ENCODE data around the gene ADGRG1. TPM values are rescaled to one million over a fixed set of nuclear protein-coding genes. Genes with fewer than 3 reads are reported as not detected.
"Not testable (repeated sequence)": the region's sequence is repeated elsewhere in the genome, so short reads cannot be mapped to it uniquely, and the experiment has no call there.

The ADGRG1 gene
- total RNA-seq (2014; rRNA removed; shearing (Covaris generic)) = 26.9 and 32.6 TPM in 2 replicates

DNA sequence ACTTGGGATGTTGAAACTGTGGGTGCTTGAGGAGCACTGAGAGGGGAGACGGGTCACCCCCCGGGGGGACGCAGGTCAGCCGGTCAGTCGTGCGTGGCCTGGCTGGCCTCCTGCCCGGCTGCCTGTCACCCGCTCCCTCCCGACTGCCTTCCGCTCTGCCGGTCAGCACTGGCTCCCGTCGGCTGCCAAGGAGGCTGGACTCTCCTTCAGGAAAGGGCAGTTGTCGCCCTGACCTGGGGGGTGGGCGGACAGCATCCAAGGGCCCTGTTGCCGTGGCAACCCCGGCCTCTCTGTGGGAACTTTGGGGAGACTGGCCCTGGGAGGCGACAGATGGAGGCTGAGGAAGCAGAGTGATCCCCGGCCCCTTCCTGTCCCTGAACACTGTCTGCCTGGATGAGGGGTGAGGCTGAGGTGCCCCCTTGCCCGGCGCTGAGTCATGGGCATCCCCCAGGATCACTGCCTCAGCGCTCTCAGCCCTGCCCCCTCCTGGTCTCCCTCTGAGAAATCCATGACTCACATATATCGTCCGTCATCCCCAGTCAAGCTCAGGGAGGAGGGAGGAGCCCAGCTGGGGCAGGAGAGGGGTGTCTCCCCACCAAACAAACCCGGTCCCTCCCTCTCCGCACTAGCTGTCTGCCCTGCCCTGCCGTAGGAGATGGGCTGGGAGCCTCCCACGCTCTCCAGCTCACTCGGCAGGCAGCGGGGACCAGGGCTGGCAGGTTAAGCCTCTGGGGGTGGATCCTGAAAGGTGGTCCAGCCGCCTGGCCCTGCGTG lies at the start of gene ADGRG1:
ADGRG1 (plus strand) TSS at position 623 of the 774 bp plus-strand sequence. CDS start 21,658 bp downstream, outside the sequence.
- peak; percentile 99 for DNase-seq (ENCODE audit: low spot score)

DNA sequence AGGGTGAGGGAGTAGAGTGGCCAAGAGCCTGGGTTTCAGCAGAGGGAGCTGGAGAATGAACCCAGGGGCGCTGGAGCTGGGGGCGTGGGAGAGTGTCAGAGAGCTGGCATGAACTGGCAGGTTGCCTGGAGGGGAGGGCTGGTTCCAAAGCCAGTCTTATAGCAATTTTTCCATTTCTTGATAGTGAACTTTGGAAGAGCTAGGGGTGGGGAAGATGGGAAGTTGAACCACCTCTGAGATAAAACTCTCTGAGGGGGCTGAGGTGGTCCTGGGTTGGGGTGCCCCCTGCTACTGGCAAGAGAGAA lies 49.1 kb upstream of the ADGRG1 start:
- no peak for DNase-seq (ENCODE audit: low spot score)

DNA sequence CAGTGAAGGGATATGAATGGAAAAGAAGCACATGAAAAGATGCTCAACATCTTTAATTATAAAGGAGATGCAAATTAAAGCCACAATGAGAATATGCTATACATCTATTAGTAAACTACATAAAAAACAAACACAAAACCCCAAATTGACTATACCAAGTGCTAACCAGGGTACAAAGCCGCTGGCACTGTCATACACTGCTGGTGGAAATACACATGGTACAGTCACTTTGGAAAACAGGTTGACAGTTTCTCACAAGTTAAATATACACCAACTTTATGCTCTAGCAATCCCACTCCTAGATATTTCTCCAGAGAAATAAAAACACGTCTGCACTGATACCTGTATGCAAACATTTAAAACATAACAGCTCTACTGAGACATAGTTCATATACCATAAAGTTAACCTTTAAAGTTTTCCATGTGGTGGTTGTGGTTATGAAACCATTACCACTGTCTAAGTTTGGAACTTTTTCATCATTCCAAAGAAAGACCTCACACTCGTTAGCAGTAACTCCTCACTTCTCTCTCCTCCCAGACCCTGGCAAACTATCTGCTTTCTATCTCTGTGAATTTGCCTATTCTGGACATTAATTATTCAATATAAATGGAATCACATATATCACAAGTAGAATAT lies 43.3 kb upstream of the ADGRG1 start:
- DNase-seq (ENCODE audit: low spot score) = no peak

DNA sequence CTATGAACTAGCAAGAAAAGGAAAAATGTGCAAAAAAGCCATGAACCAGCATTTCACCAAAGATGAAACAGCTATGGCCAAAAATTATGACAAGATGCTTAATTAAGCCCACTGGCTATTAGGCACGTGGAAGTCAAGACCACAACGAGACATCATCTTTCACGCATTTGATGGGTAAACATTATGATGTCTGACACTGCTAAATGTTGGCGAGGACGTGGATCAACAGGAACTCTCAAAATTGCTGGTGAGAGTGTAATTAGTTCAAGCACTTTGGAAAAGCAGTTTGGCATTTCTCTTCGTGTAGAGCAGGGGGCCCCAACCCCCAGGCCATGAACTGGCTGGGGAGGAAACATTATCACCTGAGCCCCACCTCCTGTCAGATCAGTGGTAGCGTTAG lies 39.6 kb upstream of the ADGRG1 start:
- no peak for DNase-seq (ENCODE audit: low spot score)

DNA sequence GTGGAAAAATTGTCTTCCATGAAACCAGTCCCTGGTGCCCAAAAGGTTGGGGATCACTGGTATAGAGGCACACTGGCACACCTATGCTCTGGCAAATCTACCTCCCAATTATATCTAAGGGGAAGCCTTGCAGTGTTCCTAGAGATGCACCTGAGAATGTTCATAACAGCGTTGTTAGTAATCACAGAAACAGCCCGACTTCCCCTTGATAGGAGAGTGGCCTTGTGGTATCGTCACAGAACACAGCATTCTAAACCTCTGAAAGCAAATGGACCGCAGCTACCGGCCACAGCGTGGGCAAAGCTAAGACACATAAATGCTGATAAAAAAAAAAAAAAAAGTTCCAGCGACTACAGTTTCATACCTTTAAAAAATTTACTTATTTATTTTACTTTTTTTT lies 39.1 kb upstream of the ADGRG1 start:
- DNase-seq (ENCODE audit: low spot score) = no peak

DNA sequence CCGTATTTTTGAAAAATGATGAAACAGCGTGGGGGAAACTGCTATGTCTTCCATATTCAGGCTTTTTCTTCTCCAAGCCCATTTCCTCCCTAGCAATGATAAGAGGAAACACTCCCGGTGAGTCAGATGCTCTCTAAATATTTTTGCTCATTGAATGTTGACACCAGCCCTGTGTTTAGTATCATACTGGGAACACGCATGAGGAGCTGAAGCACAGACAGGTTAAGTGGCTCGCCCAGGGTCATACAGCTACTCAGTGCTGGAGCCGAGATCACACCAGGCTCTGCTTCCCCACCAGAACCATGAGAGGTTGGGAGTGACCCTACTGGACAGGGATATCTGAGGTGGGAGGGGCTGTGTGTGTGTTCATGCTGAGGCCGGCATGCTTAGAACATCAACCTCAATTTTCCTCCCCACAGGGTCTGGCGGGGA lies 37.8 kb upstream of the ADGRG1 start:
- peak; percentile 78 for DNase-seq (ENCODE audit: low spot score)

DNA sequence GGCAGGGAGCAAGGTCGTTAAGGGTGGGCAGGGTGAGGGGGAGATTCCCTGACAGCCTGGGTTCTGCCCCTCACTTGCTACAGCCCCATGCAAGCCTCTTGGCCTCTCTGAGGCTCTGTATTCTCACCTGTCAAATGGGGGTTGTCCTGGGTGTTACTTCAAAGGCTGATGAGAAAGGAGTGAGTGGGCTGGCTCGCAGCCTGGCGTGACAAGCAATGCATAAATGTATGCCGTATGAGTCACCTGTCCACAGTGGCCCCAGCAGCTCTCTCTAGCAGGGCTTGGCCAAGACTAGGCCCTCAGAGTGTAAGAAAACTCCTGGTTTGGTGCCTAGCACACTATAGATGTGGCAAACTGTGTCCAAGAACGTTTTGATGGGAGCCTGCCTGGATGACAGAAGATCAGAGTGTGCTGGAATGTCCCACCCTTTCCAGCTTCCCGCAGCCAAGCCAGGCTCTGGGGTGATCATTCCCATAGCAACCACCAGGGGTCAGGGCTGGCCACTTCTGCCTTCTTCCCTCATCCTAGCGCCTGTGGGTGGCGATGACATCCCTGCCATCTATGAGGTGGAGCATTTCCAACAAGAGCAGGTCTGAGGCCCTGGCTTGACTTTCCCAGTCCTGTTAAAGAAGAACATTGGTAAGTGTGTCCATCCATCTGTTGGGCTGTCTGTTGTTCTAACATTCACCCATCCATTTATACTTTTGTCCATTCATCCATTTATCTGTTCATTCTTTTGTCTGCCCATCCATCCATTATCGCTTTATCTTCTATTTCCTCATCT lies 37.2 kb upstream of the ADGRG1 start:
- DNase-seq (ENCODE audit: low spot score) = peak; percentile 92

DNA sequence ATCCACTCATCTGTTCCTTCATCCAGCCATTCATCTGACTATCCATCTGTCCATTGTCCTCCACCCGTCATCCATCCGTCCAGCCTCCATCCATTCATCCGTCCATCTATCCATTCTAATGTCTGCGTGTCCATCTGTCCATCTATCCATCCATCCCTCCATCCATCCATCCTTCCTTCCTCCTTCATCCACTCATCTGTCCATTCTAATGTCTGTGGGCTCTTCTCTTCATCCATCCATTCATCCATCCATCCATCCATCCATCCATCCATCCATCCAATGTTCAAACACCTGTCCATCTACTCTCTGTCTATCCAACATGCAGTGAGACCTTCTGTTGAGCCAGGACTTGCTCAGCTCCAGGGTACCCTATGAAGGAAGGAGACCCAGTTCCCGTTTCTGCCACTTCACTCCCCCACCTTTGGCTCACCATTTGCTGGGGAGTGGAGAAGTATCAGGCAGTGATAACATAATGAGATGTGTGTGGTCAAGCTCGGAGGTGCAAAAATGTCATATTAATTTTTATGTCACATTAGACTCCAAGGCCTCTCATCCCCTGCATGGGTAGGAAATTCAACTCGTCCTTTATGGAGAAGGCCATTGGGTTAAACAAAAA lies 36.5 kb upstream of the ADGRG1 start:
- no peak for DNase-seq (ENCODE audit: low spot score)

DNA sequence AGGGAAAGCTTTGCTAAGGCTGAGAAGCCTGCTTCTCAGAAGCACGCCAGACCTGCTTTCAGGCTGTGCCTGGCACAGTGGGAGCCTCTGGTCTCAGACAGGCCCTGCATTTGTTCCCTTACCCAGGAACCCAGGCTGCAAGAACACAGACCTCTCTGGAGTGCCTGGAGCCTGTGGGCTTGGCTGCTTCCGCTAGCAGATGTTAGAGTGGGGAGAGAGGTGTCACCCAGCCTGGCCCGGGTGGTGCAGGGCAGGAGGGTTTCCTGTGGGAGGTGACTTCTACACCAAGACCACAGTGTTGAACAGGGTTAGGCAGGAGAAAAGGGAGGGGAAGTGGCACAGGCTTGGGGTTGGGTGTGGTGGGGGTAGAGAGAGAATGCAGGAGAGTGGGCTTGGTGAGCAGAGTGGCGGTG lies 35.8 kb upstream of the ADGRG1 start:
- no peak for DNase-seq (ENCODE audit: low spot score)

DNA sequence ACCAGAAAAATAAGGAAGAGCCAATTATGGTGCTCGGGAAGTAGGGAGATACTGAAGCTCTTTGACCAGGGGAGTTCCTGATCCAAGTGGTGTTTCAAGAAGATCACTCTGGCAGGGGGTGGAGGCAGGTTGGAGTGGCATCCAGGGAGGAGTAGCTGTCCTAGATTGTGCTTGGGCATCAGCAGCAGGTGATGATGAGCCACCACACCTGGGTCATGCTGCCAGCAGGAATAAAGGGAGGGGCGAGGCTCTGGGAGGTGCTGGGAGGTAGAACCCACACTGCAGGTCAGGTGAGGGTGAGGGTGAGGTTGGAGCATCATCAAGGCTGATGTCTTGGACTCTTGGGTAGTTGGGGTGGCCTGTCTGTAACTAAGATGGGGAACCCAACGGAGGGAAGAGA lies 35.4 kb upstream of the ADGRG1 start:
- no peak for DNase-seq (ENCODE audit: low spot score)

DNA sequence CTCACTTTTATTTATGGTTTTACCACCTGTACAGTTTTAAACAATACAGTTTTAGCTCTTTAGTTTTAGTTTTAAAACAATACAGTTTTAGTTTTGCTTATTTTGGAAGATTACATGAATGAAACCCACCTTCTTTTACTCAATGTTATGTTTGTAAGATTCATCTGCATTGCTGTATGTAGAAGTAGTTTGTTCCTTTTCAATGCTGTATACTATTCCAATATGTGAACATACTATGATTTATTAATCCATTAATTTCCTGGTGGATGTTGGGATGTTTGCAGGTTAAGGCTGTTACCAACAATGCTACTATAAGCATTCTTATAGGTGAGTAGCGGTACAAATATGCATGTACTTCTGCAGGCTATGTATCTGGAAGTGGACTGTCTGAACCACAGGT lies 34.4 kb upstream of the ADGRG1 start:
- no peak for DNase-seq (ENCODE audit: low spot score)

DNA sequence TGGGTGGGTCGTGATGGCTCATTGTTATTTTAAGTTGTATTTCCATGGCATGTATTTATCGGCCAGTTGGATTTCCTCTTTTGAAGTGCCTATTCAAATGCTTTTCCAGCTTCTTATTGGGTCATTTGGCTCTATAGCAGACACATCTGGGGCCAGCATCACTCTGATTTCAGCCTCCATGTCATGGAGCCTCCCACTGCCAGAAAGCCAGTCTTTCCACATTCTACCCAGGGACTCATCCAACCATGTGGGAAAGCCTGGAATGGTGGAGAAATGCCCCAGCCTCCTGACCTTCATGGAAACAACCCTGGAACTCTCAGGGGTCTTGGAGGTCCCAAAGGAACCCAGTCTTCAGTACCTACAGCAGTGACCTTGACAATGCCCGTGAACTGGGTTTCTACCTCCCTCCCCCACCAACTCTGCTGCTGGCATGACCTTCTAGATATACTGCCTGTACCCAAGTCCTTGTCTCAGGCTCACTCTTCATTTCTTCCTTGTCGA lies 33.8 kb upstream of the ADGRG1 start:
- DNase-seq (ENCODE audit: low spot score) = no peak

DNA sequence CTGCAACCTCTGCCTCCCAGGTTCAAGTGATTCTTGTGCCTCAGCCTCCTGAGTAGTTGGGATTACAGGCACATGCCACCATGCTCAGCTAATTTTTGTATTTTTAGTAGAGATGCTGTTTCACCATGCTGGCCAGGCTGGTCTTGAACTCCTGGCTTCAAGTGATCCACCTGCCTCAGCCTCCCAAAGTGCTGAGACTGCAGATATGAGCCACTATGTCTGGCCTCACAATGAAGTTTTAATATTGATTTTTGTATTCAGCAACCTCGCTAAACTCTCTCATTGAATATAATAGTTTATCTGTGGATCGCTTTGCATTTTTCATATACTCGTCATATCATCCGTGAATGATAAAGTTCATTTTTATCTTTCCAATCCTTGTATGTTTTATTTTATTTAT lies 32.2 kb upstream of the ADGRG1 start:
- DNase-seq (ENCODE audit: low spot score) = not testable (repeated sequence)

DNA sequence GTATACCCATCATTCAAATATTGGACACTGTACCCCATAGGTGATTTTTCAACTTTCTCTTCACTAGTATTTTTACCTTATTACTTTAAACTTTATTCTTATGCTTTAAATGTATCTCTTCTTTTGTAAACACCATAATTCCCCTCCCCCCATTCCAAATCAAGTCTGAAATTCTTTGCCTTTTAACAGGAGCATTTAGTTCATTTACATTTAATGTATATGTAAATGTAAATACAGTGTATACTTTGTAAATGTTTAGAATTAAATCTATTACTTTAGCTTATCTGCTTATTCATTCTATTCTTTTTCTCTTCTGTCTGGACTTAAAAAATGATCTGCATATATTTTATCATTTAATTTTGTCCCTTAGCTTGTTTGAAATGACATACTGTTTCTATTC lies 30.0 kb upstream of the ADGRG1 start:
- no peak for DNase-seq (ENCODE audit: low spot score)

DNA sequence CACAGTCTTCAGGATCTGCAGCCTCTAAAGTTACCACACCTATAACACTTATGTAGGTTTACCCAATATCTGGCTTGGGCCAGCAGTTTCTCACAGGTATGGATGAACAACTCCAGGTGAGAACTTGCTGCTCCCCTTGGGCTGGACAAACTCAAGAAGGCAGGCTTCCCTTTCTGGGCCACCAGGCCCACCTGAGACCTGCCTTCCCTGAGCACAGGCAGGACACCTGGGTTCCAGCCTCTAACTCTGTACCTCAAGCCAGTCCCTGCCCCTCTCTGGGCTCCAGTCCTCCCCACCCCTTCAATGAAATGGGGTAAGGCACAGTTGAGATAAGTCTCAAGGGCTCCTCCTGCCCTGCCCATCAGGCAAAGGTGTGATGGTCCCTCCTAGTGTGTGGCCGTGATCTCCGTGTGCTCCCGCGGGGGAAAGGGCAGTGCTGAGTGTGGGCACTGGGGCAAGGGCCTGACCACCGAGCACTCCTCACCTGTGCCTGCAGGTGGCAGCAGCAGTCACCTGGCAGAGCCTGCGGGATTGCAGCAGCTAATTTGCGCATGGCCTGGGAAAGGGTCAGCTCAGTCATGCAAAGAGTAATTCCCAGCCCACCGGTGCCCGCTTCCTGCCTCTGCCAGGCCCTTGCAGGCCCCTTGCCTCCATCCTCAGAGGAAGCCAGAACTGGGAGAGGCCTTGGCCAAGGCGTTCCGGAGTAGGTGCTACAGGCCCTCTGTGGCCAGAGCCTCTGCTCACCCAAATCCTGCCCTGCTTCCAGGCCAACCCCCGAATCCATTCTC lies 28.2 kb upstream of the ADGRG1 start:
- DNase-seq (ENCODE audit: low spot score) = peak; percentile 42

DNA sequence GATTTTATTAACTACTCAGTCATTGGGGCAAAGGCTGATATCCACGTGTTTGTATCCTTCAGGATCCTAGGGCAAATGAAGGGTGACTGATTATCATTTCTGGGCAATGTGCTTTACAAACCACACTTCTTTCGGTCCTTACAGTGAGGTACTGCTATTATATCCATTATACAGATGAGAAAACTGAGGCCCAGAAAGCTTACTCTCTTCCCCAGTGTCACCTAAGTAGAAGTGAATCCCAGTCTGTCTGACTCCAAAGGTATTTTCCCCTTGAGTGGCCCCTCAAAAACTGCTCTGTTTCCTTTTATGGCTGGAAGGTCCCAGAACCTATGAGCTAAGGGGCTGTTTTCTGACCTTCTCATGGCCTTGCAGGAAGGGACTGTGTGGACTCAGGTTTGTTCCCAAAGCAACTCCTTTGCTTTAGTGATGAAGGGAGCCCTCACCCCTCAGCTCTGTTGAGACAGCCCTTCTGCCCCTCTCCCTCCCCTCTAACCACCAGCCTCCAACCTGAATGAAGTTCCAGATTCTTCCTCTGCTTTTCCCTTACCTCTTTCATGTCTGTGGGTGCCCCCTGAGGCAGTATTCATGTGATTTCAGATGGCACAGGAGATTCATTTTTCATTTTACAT lies 27.4 kb upstream of the ADGRG1 start:
- no peak for DNase-seq (ENCODE audit: low spot score)

DNA sequence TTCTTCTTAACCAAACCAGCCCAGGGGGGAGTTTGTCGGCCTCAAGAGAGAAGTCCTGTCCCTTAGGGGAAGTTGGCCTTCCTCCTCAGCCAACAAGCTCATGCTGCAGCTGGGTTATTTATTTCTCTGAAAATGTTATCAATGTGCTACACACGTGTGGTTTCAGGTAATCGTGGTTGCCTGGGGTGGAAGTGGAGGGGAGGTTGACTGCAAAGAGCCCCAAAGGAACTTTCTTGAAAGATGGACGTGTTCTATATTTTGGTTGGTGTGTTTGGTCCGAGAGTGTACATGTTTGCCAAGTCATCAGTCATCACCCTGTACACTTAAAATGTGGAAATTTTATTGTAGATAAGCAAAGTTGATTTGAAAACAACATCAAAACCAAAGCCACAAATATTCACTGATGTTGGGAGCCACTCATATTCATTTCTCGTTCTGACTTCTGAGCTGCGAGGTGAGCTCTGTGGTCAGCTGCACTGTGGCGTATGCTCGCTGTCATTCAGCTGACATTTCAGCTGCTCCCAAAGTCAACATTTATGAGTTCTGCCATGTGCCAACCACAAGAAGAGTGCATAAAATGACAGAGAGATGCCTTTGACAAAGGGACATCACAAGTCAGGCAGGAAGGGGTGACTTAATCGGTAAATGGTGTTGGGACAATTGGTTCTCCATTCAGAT lies 26.5 kb upstream of the ADGRG1 start:
- DNase-seq (ENCODE audit: low spot score) = peak; percentile 29

DNA sequence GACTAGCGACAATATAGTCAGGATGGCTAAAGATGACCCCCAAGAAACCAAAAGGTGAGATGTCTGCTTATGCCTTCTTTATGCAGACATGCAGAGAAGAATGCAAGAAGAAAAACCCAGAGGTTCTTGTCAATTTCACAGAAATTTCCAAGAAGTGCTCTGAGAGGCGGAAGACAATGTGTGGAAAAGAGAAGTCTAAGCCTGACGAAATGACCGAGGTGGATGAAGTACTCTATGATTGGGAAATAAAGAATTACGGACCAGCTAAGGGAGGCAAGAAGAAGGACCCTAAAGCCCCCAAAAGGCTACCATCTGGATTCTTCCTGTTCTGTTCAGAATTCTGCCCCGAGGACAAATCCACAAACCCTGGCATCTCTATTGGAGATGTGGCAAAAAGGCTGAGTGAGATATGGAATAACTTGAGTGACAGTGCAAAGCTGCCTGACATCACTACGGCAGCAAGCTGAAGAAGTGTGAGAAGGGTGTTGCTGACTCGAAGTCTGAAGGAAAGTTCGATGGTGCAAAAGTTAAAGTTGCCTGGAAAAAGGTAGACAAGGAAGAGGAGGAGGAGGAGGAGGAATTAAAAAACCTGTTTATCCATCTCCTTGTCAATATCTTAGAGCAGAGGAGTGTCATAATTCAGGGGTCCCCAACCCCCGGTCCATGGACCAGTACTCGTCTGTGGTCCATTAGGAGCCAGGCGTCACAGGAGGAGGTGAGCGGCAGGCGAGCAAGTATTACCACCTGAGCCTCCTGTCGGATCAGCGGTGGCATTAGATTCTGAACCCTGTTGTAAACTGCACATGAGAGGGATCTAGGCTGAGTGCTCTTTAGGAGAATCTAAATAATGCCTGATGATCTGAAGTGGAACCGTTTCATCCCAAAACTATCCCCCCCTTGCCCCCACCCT lies 25.1 kb upstream of the ADGRG1 start:
- no peak for DNase-seq (ENCODE audit: low spot score)

DNA sequence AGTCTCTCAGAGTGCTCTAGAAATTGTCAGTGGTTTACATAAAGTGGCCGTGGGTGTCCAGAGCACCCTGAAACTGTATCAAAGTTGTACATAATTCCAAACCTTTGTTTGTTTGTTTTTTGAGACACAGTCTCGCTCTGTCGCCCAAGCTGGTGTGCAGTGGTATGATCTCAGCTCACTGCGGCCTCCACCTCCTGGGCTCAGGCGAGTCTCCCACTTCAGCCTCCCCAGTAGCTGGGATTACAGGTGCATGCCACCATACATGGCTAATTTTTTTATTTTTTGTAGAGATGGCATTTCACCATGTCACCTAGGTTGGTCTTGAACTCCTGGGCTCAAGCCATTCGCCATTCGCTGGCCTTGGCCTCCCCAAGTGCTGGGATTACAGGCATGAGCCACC lies 24.3 kb upstream of the ADGRG1 start:
- DNase-seq (ENCODE audit: low spot score) = no peak

Data from A172 (cell line).